AG04450 (cell line): ENCODE measurements around the gene BIRC6. TPM values are rescaled to one million over a fixed set of nuclear protein-coding genes. Genes with fewer than 3 reads are reported as not detected.

Experiments
- CTCF ChIA-PET: fragments of 300-600, 350-600 bp; formaldehyde crosslinking; extraction: SDS; loops from one replicate; lab custom pipeline; 2022; ENCODE audit warnings: antibody characterized with exemption, inconsistent platforms; lab: Charles Lee
- POLR2A ChIA-PET: fragments of 350-600 bp; formaldehyde crosslinking; extraction: SDS; loops from one replicate; lab custom pipeline; 2021; ENCODE audit warnings: antibody characterized with exemption, inconsistent platforms; lab: Yijun Ruan, JAX
- DNase-seq: peaks from one replicate; pipeline ENCODE4 v3.0.0-alpha.2; 2011; ENCODE audit warnings: low read depth, low spot score
- H3K27ac ChIP-seq: one replicate; pipeline ENCODE4 v1.5.1; 2012; ENCODE audit warnings: low read depth, low read length, control low read depth
- H3K27me3 ChIP-seq: one replicate; pipeline ENCODE4 v1.6.0; 2012; ENCODE audit warnings: low read length; ENCODE audit not compliant: control insufficient read depth, insufficient read depth
- H3K4me3 ChIP-seq: 2 replicates; pipeline ENCODE4 v1.5.1; 2011; ENCODE audit warnings: mild to moderate bottlenecking, low read depth, low read length, control low read depth
- H3K9me3 ChIP-seq: 2 replicates; pipeline ENCODE4 v1.5.1; 2012; ENCODE audit warnings: low read length; ENCODE audit not compliant: control insufficient read depth, insufficient read depth
- CTCF ChIP-seq: IDR thresholded peaks from 2 replicates; pipeline ENCODE4 v1.5.1; 2011; ENCODE audit warnings: low read depth, low read length, control low read depth, inconsistent platforms
- polyA plus RNA-seq: library from polyadenylated mRNA; depleted of rRNA; stranded (reverse); fragments of >200 nt; gene quantifications from 2 replicates; pipeline ENCODE4 v1.2.3, GENCODE V29; 2011

The BIRC6 gene
- polyA plus RNA-seq, 1 experiment: 86.3 TPM

- Histone ChIP-seq H3K27me3 (no peaks in the 10 kb centered on the region), H3K27ac (no peak overlapping the region), H3K9me3 (no peaks in the 10 kb centered on the region), H3K4me3 (no peak overlapping the region)
- ChIA-PET CTCF (no interaction called here), POLR2A (no interaction called here)
- DNase-seq: no peak
- no peak for TF ChIP-seq CTCF
These were observed 266.5 kb downstream of the BIRC6 start for GRCh38 chr2:32623311-32623706.

DNA sequence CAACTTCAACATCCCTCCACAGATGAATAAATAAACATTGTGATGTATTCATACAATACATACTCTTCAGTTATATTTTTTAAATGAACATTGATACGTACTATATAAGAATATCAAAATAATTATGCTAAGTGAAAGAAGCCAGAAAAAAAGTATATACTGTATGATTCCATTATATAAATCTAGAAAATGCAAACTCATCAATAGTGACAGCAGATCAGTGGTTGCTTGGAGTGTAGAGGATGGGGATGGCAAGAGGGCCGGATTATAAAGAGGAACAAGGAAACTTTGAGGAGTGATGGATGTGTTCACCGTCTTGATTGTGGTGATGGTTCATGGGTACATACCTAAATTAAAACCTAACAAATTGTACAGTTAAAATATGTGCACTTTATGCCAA is 268.0 kb downstream of the BIRC6 start:
- H3K27me3 ChIP-seq: no peaks in the 10 kb centered on the region

GRCh38 chr2:32626639-32627221 is 269.9 kb downstream of the BIRC6 start:
- ChIA-PET CTCF (no interaction called here), POLR2A (no interaction called here)

More for the DNA sequence above, 268.0 kb downstream of the BIRC6 start:
- Histone ChIP-seq H3K4me3 (no peak overlapping the region), H3K9me3 (no peaks in the 10 kb centered on the region), H3K27ac (no peak overlapping the region)
- no peak for TF ChIP-seq CTCF
- ChIA-PET POLR2A (no interaction called here), CTCF (no interaction called here)
- DNase-seq: no peak

DNA sequence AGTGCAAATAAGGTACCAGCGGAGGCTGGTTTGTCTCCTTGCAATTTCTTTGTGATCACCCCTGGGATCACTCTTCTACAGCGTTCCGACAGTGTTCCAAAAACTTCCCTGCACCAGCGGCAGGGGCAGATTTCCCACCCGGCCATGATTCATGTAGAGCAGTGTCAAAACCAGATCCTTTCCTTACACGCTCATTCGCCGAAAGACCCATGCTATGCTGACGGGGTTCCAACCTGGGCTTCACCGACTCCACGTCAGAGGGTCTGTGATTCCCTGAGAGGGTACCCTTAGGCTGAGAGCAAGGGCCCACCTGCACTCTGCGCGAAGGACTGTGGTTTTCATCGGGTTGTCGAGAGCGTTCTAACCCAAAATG is 270.6 kb downstream of the BIRC6 start:
- CTCF ChIA-PET: no interaction called here
- H3K4me3 ChIP-seq: peak overlapping the region; percentile 98
- peak; percentile 7 for DNase-seq
- H3K27me3 ChIP-seq: no peaks in the 10 kb centered on the region
- TF ChIP-seq CTCF: peak; percentile 36
- no peaks in the 10 kb centered on the region for H3K9me3 ChIP-seq
- POLR2A ChIA-PET: no interaction called here
- H3K27ac ChIP-seq: no peak overlapping the region

More at GRCh38 chr2:32626639-32627221, 269.9 kb downstream of the BIRC6 start:
- no peak for DNase-seq
- Histone ChIP-seq H3K27ac (no peak overlapping the region), H3K27me3 (no peaks in the 10 kb centered on the region), H3K4me3 (no peak overlapping the region), H3K9me3 (no peaks in the 10 kb centered on the region)
- TF ChIP-seq CTCF: no peak

- Histone ChIP-seq H3K27ac (peak within 1 kb of the TSS; percentile 11), H3K27me3 (no peaks in the 10 kb centered on the region), H3K4me3 (peak within 1 kb of the TSS; percentile 98), H3K9me3 (no peaks in the 10 kb centered on the region)
- peak; percentile 86 for DNase-seq
- CTCF ChIA-PET: no interaction called here
- POLR2A ChIA-PET: no interaction called here
- no peak for TF ChIP-seq CTCF
These were observed 271.2 kb downstream of the BIRC6 start, which contains the start of gene TTC27 for GRCh38 chr2:32627814-32628579. Gene TTC27 (plus strand): TSS chr2:32628050. CDS start chr2:32628293, 243 bp downstream.
